GM21786 (cell line): ENCODE data around the gene TRIM28.

Experiments used
- ATAC-seq: cut with Tn5 transposase; IDR thresholded peaks from one replicate; pipeline ENCODE4 v1.9.1; 2021; ENCODE audit not compliant: unreplicated experiment

Gene TRIM28

GRCh38 chr19:58559275-58560006 is 15.6 kb downstream of the TRIM28 start:
- peak; percentile 18 for ATAC-seq

- ATAC-seq, result no peak
These were observed 16.4 kb downstream of the TRIM28 start for GRCh38 chr19:58560007-58560887.

DNA sequence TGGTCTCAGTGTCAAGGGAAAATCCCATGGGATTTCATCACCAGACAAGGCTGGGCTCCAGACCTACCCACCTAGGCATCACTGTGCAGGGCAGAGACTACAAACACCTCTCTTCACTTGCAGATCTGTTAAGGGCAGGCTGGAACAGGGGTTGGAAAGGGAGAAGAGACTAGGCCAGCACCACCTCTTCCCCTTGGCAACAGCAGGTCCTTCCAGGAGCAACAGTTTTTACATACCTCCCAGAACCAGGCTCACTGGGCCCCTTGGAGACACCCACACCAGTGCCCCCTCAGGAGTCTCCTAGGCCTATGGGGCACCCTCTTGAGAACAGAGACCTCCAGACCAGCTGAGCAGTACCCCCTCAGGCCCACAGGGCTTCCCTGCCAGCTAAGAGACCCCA is 17.1 kb downstream of the TRIM28 start:
- no peak for ATAC-seq

DNA sequence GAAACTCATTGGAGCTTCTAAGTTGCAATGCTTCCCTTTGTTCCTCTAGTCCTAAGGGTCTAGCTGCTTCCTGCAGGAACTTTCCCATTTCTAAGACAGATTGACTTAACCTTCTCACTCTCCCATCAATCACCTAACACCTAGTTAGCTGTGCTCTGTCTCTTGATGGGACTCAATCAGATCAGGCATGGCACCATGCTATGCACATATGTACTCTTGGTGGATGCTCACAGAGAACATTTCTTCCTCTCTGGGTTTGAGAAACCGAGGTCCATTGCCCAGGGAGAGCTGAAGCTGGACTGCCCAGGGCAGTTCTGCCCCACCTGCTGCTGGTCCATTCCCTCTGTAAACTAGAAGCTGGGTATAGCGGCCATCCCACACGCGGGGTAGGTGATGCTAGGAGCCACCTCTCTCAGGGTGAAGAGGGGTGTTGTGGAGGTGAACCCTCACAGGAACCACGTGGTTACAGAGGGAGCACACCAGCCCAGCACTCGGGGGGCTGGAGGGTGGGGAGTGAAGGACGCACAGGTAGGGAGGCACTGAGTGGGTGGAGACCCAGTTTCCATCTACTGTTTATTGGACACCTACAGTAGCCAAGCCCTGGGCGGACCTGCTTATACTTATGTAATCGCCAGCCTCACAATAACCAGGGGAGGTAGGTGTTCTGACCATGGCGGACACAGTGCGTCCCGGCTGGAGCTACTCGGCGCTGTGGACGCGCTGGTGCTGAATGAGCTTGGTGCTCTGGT is 17.7 kb downstream of the TRIM28 start:
- ATAC-seq, result no peak

DNA sequence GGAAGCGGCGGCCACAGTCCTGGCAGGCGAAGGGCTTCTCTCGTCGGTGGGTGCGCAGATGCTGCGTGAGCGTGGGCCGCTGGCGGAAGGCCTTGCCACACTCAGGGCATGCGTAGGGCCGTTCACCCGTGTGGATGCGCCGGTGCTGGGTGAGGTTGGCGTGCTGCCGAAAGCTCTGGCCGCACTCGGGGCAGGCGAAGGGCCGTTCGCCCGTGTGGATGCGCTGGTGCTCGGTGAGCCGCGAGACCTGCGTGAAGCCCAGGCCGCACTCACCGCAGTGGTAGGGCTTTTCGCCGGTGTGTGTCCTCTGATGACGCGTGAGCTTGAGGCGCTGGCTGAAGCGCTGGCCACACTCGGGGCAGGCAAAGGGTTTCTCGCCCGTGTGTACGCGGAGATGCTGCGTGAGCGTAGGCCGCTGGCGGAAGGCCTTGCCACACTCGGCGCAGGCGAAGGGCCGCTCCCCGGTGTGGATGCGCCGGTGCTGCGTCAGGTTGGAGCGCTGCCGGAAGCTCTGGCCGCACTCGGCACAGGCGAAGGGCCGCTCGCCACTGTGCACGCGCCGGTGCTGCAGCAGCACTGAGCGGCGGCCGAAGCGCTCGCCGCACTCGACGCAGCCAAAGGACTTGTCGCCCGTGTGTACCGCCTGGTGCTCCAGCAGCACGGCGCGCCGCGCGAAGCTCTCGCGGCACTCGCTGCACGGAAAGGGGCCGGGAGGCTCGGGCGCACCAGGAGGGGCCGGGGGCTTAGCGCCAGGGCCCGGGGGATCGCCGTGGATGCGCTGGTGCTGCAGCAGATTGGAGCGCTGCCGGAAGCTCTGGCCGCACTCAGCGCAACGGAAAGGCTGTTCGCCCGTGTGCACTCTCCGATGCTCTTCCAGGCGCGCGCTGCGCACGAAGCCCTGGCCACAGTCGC is 18.5 kb downstream of the TRIM28 start:
- no peak for ATAC-seq

DNA sequence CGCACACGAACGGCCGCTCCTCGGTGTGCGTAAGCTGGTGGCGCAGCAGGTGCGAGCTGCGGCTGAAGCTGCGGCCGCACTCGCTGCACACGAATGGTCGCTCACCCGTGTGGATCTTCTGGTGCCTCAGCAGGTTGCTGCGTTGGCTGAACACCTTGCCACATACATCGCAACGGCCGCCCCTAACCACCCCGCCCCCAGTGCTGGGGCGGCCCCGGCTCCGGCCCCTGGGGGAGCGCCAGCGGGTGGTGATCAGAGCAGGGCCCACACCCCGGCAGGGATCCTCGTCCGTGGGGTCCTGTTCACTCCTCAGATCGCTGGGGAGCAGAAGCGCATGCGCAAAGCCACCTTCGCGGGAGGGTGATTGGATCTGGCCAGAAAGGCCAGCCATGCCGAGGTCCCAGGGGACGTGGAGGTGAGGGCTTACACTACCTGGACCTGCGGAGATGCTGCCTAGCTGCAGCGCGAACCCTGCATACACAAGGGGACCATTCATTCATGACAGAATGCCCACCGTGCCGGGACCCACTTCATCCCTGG is 19.2 kb downstream of the TRIM28 start:
- ATAC-seq, result no peak

GRCh38 chr19:58563823-58564222 is 20.0 kb downstream of the TRIM28 start:
- ATAC-seq, result no peak

GRCh38 chr19:58566989-58567388 is 23.1 kb downstream of the TRIM28 start:
- ATAC-seq, result no peak

DNA sequence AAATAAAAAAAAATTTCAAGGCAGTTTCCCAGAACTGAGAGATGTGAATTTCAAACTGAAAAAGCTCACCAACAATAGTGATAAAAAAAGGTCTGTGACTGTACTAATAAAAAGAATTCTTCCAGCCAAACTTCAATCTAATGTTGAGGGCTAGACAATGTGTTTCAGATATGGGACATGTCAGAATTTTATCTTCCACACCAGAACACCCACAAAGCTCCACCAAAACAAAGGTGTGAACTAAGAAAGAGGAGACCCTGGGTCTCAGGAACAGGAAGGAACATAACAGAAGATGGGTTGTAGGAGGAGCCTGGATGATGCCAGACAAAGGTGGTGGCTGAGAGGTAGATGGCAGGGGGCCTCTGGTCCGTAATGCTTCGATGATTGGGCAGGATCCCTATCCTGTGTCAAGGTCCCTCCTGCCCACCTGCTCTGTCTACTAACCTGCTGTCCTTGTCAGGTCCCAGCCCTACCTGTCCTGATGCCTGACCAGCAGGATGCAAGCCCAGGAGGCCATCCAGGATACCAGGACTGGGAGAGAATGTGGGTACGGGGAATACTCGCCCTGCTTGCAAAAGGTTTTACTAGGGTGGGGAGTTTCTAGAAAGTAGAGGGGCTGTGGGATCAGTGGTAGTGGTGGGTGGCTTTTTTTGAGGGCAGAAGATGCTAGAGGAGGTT is 24.7 kb downstream of the TRIM28 start:
- ATAC-seq, result no peak

- no peak for ATAC-seq
These were observed 25.5 kb downstream of the TRIM28 start for GRCh38 chr19:58569191-58569942.

GRCh38 chr19:58569943-58570670 is 26.2 kb downstream of the TRIM28 start:
- no peak for ATAC-seq

GRCh38 chr19:58570770-58571574 is 27.1 kb downstream of the TRIM28 start:
- ATAC-seq, result no peak

GRCh38 chr19:58571575-58571947 is 27.7 kb downstream of the TRIM28 start:
- no peak for ATAC-seq

- ATAC-seq, result no peak
These were observed 28.4 kb downstream of the TRIM28 start for GRCh38 chr19:58572026-58572817.

DNA sequence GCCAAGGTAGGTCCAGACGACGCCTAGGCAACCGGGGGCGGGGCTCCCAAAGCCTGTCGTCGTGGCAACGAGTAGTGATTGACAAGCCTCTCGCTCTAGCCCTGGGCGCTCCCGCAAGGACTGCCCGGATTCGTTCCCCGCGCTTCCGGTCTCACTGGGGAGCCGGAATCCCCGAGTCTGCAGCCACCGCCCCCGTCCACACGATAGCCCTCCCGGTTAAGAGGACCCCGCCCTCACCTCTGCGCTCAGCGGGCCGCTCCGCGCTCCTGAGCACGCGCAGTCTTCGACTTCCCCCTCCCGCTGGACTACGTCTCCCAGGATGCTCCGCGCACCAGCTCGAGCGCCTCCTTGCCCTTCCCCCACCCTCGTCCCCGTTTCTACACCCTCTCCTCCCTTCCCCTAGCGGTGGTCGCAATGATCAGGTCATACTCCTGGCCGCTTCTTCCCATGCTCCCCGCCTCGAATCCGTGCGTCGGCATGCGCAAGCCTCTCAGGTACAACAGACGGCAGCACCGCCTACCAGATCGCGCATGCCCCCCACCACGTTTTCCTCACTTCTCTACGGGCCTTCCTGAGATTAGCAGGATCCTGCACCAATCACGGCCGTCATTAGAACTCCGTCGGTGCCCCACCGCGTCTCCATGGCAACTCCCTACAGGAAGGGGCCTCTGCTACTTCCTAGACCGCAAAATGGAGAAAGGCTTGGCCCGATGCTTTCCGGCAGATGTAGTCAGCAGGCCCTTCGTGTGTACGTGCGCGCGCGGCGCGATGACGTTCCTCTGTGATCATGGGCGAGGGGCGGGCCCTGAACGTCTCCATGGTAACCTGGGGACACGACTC is 29.2 kb downstream of the TRIM28 start, which contains the start of gene MZF1:
TSS of gene MZF1 (minus strand) at position 518 of the 840 bp plus-strand sequence. CDS start 1,946 bp downstream, outside the sequence.
- peak; percentile 53 for ATAC-seq
